Stimulated activated CD8-positive, alpha-beta memory T cell treated with anti-CD3 and anti-CD28 coated beads, Interleukin-7, amount 100 ng/mL, for 48 hours (primary cell): ENCODE data around the gene PLOD1.

Experiments
- DNase-seq, 2 donors: peaks; one replicate each; pipeline ENCODE4 v3.0.0-alpha.2; 2020; ENCODE audit warnings: low read depth in 1 of 2; ENCODE audit errors: extremely low read depth in 1 of 2

Gene PLOD1

GRCh38 chr1:11977625-11978024 is 43.1 kb downstream of the PLOD1 start:
- DNase-seq: no peak

GRCh38 chr1:11978301-11978700 is 43.8 kb downstream of the PLOD1 start:
- DNase-seq: no peak

GRCh38 chr1:11979028-11979850 is 44.7 kb downstream of the PLOD1 start:
- DNase-seq: no peak

GRCh38 chr1:11979851-11980675 is 45.5 kb downstream of the PLOD1 start, which contains the start of gene MFN2:
Gene MFN2 (plus strand): TSS chr1:11980444. CDS start chr1:11989169, 8,725 bp downstream.
- peak; percentile 93 to 94 for DNase-seq

DNA sequence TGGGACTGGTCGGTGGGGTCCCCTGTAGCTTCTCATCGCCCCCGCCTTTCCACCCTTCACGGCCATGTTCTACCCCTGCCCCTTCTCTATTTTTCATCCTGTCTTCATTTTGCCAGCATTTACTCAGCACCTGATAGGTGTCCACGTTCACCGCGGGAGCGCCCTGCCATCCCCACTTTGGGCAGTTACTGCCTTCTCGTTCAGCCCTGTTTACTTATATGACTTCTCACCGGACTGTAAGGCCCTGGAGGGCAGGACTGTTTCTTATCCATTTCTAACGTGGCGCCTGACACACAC is 46.1 kb downstream of the PLOD1 start:
- DNase-seq: no peak

DNA sequence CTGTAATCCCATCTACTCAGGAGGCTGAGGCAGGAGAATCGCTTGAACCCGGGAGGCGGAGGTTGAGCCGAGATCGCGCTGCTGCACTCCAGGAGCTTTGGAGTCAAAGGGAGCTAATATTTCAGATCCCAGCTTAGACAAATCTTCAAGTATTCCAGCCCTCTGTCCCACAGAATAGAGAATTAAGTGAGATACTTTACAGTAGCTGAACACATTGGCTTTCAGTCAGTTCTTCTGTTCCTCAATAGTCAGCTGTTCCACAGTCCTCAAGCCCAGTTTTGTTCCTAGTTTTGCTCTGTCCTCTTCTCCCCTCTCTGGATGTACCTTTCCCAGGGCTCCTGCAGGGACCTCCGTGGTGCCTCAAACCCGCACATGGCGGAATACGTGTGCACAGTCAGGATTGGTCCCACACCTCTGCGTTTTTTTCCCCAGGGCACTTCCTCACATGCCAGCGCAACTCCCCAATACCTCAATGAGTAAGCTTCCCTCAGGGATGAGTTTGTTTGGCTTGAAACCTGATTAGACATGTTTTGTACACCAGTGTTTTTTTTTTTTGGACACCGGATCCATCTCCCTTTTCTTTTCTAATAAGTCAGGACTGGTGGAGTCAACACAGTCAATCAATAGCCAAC is 47.0 kb downstream of the PLOD1 start:
- DNase-seq: no peak

GRCh38 chr1:11982010-11982392 is 47.5 kb downstream of the PLOD1 start:
- no peak for DNase-seq

GRCh38 chr1:11984121-11984520 is 49.6 kb downstream of the PLOD1 start:
- no peak for DNase-seq

GRCh38 chr1:11984576-11984975 is 50.1 kb downstream of the PLOD1 start:
- DNase-seq: no peak

DNA sequence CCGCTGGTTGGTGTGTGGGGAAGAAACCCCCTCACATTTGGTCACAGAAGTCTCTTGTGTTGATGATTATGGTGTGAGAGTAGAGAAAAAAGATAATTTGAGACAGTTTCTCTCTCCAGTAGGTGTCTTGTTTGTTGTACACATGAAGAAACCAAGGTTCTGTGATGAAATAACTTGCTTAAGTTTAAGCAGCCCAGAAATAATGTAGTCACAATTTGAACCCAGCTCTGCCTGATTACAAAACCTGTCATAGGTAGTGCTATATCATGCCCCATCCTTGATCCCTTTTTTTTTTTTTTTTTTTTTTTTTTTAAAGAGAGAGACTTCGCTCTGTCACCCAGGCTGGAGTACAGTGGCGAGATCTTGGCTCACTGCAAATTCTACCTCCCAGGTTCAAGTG is 50.7 kb downstream of the PLOD1 start:
- no peak for DNase-seq

- no peak for DNase-seq
Observed at GRCh38 chr1:11985851-11986250, 51.3 kb downstream of the PLOD1 start.

- DNase-seq: no peak
Observed at GRCh38 chr1:11989669-11990068, 55.2 kb downstream of the PLOD1 start.

DNA sequence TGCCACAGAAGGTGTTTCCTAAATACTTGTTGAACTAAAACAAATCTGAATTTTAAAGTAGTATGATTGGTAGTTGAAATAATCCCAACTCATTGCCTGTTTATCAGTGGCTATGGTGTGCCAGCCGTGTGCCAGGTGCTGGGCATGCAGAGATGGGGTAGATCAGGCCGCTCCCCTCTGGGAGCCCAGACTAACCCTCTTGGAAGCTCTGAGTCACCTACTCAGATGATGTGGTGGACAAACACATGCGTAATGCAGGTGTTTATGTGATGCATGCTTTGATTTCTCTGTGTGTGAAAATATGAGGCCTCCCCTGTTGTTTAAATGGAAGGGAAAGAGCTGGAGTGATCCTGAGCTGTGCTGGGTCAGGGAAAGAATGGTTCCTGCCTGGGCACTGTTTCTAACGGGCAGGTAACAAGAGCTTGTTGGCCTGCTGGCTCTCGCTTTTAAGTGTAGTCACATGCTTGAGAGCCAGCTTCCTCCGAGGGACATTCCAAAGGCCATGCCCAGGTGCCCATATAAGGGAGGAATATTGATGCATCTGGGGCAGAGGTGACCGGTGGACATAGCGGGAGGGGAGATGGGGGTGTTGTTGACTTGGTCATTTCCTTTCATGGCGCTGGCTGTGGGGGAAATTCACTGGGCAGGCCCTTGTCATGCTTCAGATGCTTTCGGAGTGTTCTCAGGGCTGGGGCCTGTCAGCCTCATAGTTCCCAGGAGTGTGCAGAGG is 56.0 kb downstream of the PLOD1 start:
- DNase-seq: no peak

- no peak for DNase-seq
Observed at GRCh38 chr1:11991969-11992676, 57.6 kb downstream of the PLOD1 start.

DNA sequence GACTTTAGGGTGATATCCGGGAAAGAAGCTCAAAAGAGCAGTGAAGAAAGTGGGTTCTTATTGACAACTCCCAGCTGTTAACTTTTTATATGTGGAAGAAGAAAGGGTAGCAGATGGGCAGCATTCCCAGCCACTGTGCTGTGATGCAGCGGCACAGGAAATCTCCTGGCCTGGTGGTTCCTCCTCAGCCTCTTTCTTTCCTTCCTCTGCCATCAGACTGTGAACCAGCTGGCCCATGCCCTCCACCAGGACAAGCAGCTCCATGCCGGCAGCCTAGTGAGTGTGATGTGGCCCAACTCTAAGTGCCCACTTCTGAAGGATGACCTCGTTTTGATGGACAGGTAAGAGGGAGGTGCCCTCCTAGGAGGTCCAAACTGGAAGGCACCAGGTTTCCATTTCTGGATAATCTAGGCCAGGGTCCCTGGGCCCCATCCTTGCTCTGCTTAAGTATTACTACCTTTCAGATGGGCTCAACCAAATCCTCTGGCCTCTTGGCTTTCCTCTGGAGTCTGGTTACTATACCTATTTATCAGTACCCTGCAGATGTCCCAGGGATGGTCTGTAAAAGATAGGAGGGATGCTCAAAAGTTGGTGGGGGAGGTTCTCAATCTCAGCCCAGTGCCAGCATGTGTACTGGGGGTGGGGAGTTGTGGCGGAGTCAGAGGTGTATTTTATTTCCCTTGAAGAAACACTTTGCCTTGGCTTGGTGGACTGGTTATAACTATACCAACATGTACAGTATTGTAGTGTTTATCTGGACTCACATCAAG is 62.7 kb downstream of the PLOD1 start:
- no peak for DNase-seq

GRCh38 chr1:11998636-11999035 is 64.1 kb downstream of the PLOD1 start:
- no peak for DNase-seq

- no peak for DNase-seq
Observed at GRCh38 chr1:11999236-11999635, 64.7 kb downstream of the PLOD1 start.

DNA sequence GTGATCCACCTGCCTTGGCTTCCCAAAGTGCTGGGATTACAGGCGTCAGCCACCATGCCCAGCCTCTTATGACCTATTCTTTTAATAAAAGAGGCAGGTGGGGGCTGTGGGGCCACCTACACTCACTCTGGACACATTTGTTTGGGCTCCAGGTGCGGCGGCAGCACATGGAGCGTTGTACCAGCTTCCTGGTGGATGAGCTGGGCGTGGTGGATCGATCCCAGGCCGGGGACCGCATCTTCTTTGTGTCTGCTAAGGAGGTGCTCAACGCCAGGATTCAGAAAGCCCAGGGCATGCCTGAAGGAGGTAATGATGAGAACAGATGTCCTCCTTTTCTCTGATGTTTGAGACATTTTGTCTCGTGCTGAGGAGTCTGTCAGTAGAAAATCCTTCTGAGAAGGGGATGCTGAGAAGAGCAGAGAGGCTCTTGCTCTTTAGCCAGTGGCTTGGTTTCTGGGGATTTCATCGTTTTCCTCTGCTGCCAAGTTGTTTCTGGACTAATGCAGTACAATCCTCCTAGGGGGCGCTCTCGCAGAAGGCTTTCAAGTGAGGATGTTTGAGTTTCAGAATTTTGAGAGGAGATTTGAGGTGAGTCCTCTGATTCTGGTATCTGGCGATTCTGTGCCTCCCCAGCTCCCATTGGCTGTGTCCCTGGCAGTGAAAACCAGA is 66.9 kb downstream of the PLOD1 start:
- no peak for DNase-seq

DNA sequence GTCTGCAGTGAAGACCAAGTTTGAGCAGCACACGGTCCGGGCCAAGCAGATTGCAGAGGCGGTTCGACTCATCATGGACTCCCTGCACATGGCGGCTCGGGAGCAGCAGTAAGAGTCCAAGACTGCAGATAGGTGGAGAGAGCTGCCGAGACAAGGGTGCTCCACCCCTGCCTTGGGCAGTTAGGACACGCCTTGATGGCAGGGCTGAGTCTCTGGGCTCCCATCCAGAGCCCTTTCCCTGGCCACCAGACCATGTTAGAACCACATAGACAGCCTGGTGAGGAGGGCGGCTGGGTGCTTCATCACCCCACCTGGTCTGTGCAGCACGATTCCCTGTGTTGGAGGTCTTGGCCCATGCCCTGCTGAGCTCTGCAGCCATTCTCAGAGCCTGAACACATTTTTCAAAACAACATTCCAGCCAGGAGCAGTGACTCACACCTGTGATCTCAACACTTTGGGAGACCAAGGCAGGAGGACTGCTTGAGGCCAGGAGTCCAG is 67.5 kb downstream of the PLOD1 start:
- DNase-seq: no peak
